ENCODE results near the gene LY86. TPM values are rescaled to one million over a fixed set of nuclear protein-coding genes. Genes with fewer than 3 reads are reported as not detected.

Gene LY86
- total RNA-seq, 4 donors from 2014 or later: 1.2 to 1.8 (median 1.3) TPM

- intact Hi-C loops (cut with DNase I): no loop called here
- DNase-seq (ENCODE audit: extremely low spot score): no peak
- 56% methylated on average over 5 of the region's 6 CpGs for WGBS
- Histone ChIP-seq H3K27me3 (peaks cover 0 to 6% (median 0%) of the 10 kb centered on the region in 4 donors), H3K36me3 (no peaks in the 10 kb centered on the region), H3K4me1 (peaks cover 39 to 53% (median 42%) of the 10 kb centered on the region in 4 donors), H3K27ac (replicated peaks in 1 of 4) (peak overlapping the region; percentile 57 to 76 (median 66)), H3K9me3 (no peaks in the 10 kb centered on the region), H3K4me3 (no peak overlapping the region)
- TF ChIP-seq POLR2A (IDR thresholded peaks at IDR 0.05; ENCODE audit: low read depth) (no peak), EP300 (IDR thresholded peaks at IDR 0.05) (no peak), CTCF (IDR thresholded peaks at IDR 0.05) (no peak), POLR2AphosphoS5 (IDR thresholded peaks at IDR 0.05) (no peak)
These were observed 105.9 kb downstream of the LY86 start for GRCh38 chr6:6694368-6694780.

GRCh38 chr6:6694825-6695624, 106.5 kb downstream of the LY86 start:
- Histone ChIP-seq H3K4me3 (peak overlapping the region in 1 of 4 donors; percentile 13), H3K27ac (replicated peaks in 1 of 4) (peak overlapping the region; percentile 57 to 76 (median 66)), H3K4me1 (peaks cover 39 to 53% (median 46%) of the 10 kb centered on the region in 4 donors), H3K36me3 (no peaks in the 10 kb centered on the region), H3K27me3 (peaks cover 0 to 6% (median 0%) of the 10 kb centered on the region in 4 donors), H3K9me3 (no peaks in the 10 kb centered on the region)
- intact Hi-C loops (cut with DNase I): no loop called here
- 47% methylated on average over 12 of the region's 18 CpGs for WGBS
- TF ChIP-seq POLR2A (IDR thresholded peaks at IDR 0.05; ENCODE audit: low read depth): no peak
- no peak for TF ChIP-seq EP300 (IDR thresholded peaks at IDR 0.05)
- TF ChIP-seq POLR2AphosphoS5 (IDR thresholded peaks at IDR 0.05): peak in 1 of 2 donors; percentile 28
- DNase-seq (ENCODE audit: extremely low spot score): no peak

GRCh38 chr6:6695625-6696276, 107.2 kb downstream of the LY86 start:
- DNase-seq (ENCODE audit: extremely low spot score): no peak
- peak overlapping the region; percentile 57 to 76 (median 66) for H3K27ac ChIP-seq (replicated peaks in 1 of 4)
- H3K9me3 ChIP-seq: no peaks in the 10 kb centered on the region
- peaks cover 0 to 6% (median 0%) of the 10 kb centered on the region in 4 donors for H3K27me3 ChIP-seq
- no peaks in the 10 kb centered on the region for H3K36me3 ChIP-seq
- no peak overlapping the region for H3K4me3 ChIP-seq
- WGBS: 21% methylated on average over 6 of the region's 6 CpGs
- H3K4me1 ChIP-seq: peaks cover 43 to 54% (median 47%) of the 10 kb centered on the region in 4 donors
- TF ChIP-seq POLR2AphosphoS5 (IDR thresholded peaks at IDR 0.05): no peak
- no peak for TF ChIP-seq EP300 (IDR thresholded peaks at IDR 0.05)
- no peak for TF ChIP-seq CTCF (IDR thresholded peaks at IDR 0.05)
- TF ChIP-seq POLR2A (IDR thresholded peaks at IDR 0.05; ENCODE audit: low read depth): no peak
- intact Hi-C loops (cut with DNase I): no loop called here

GRCh38 chr6:6696867-6697531, 108.5 kb downstream of the LY86 start:
- Histone ChIP-seq H3K4me3 (no peak overlapping the region), H3K4me1 (peaks cover 43 to 54% (median 49%) of the 10 kb centered on the region in 4 donors), H3K27ac (replicated peaks in 1 of 4) (peak overlapping the region; percentile 57 to 76 (median 66)), H3K9me3 (no peaks in the 10 kb centered on the region), H3K27me3 (peaks cover 0 to 6% (median 0%) of the 10 kb centered on the region in 4 donors), H3K36me3 (no peaks in the 10 kb centered on the region)
- TF ChIP-seq EP300 (IDR thresholded peaks at IDR 0.05): no peak
- TF ChIP-seq POLR2A (IDR thresholded peaks at IDR 0.05; ENCODE audit: low read depth): no peak
- peak in 1 of 2 donors; percentile 18 for TF ChIP-seq POLR2AphosphoS5 (IDR thresholded peaks at IDR 0.05)
- TF ChIP-seq CTCF (IDR thresholded peaks at IDR 0.05): peak; percentile 3 to 60 (median 42)
- no peak for DNase-seq (ENCODE audit: extremely low spot score)
- WGBS: 41% methylated on average over 8 of the region's 9 CpGs
- intact Hi-C loops (cut with DNase I): no loop called here
